Activated naive CD8-positive, alpha-beta T cell treated with anti-CD3 and anti-CD28 coated beads for 36 hours (primary cell): ENCODE results near the gene ZIC2. TPM values are rescaled to one million over a fixed set of nuclear protein-coding genes. Genes with fewer than 3 reads are reported as not detected.

Experiments
- DNase-seq: peaks from one replicate; pipeline ENCODE4 v3.0.0; 2021
- H3K27ac Mint-ChIP-seq: one replicate; pipeline ENCODE4 v1.8.0; 2022; ENCODE audit warnings: mild to moderate bottlenecking, moderate library complexity, mixed read lengths
- H3K27me3 Mint-ChIP-seq: one replicate; pipeline ENCODE4 v1.8.0; 2022; ENCODE audit warnings: mild to moderate bottlenecking, mixed read lengths
- H3K36me3 Mint-ChIP-seq: one replicate; pipeline ENCODE4 v1.8.0; 2021; ENCODE audit warnings: mild to moderate bottlenecking, mixed read lengths
- H3K4me1 Mint-ChIP-seq: one replicate; pipeline ENCODE4 v1.8.0; 2021; ENCODE audit warnings: mixed read lengths
- H3K4me3 Mint-ChIP-seq: one replicate; pipeline ENCODE4 v1.8.0; 2022; ENCODE audit warnings: mild to moderate bottlenecking, moderate library complexity, mixed read lengths
- H3K9me3 Mint-ChIP-seq: one replicate; pipeline ENCODE4 v1.8.0; 2022; ENCODE audit warnings: mixed read lengths
- total RNA-seq, 2 experiments: library from RNA; stranded (reverse); gene quantifications; one replicate each; pipeline ENCODE4 v1.2.3, GENCODE V29; 2021

The ZIC2 gene
- total RNA-seq, 2 experiments from 2014 or later = not detected

GRCh38 chr13:99976575-99976974 is 5.0 kb upstream of the ZIC2 start:
- H3K36me3 Mint-ChIP-seq = peaks cover 3% of the 10 kb centered on the region
- no peak for DNase-seq
- H3K27ac Mint-ChIP-seq = no peak overlapping the region
- peaks cover 84% of the 10 kb centered on the region for H3K27me3 Mint-ChIP-seq
- H3K4me1 Mint-ChIP-seq = peaks cover 9% of the 10 kb centered on the region
- peaks cover 29% of the 10 kb centered on the region for H3K9me3 Mint-ChIP-seq
- no peak overlapping the region for H3K4me3 Mint-ChIP-seq

GRCh38 chr13:99977334-99977911 is 4.2 kb upstream of the ZIC2 start:
- Mint-ChIP-seq H3K4me3 (no peak overlapping the region), H3K36me3 (peaks cover 3% of the 10 kb centered on the region), H3K9me3 (peaks cover 26% of the 10 kb centered on the region), H3K27ac (no peak overlapping the region), H3K4me1 (peaks cover 6% of the 10 kb centered on the region), H3K27me3 (peaks cover 76% of the 10 kb centered on the region)
- no peak for DNase-seq

- Mint-ChIP-seq H3K4me3 (no peak overlapping the region), H3K9me3 (peaks cover 24% of the 10 kb centered on the region), H3K27ac (no peak overlapping the region)
Observed at GRCh38 chr13:99977912-99978798, 3.4 kb upstream of the ZIC2 start.

GRCh38 chr13:99978799-99979452 is 2.7 kb upstream of the ZIC2 start:
- no peak overlapping the region for H3K4me3 Mint-ChIP-seq
- peaks cover 3% of the 10 kb centered on the region for H3K36me3 Mint-ChIP-seq
- H3K27ac Mint-ChIP-seq = no peak overlapping the region
- no peak for DNase-seq
- peaks cover 76% of the 10 kb centered on the region for H3K27me3 Mint-ChIP-seq
- peaks cover 16% of the 10 kb centered on the region for H3K9me3 Mint-ChIP-seq
- peaks cover 13% of the 10 kb centered on the region for H3K4me1 Mint-ChIP-seq

More at GRCh38 chr13:99977912-99978798, 3.4 kb upstream of the ZIC2 start:
- Mint-ChIP-seq H3K36me3 (peaks cover 3% of the 10 kb centered on the region), H3K27me3 (peaks cover 76% of the 10 kb centered on the region), H3K4me1 (peaks cover 7% of the 10 kb centered on the region)
- DNase-seq = no peak

- H3K4me3 Mint-ChIP-seq = no peak overlapping the region
- no peak for DNase-seq
- H3K27ac Mint-ChIP-seq = no peak overlapping the region
- H3K9me3 Mint-ChIP-seq = peaks cover 20% of the 10 kb centered on the region
- H3K36me3 Mint-ChIP-seq = peaks cover 3% of the 10 kb centered on the region
- peaks cover 17% of the 10 kb centered on the region for H3K4me1 Mint-ChIP-seq
- H3K27me3 Mint-ChIP-seq = peaks cover 76% of the 10 kb centered on the region
Observed at GRCh38 chr13:99979453-99980200, 2.0 kb upstream of the ZIC2 start.

- peak overlapping the region; percentile 40 for H3K4me3 Mint-ChIP-seq
- H3K36me3 Mint-ChIP-seq = no peaks in the 10 kb centered on the region
- H3K27ac Mint-ChIP-seq = no peak overlapping the region
- H3K9me3 Mint-ChIP-seq = peaks cover 17% of the 10 kb centered on the region
- peaks cover 73% of the 10 kb centered on the region for H3K27me3 Mint-ChIP-seq
- DNase-seq = peak; percentile 75
- H3K4me1 Mint-ChIP-seq = peaks cover 17% of the 10 kb centered on the region
Observed at GRCh38 chr13:99980201-99980823, 1.3 kb upstream of the ZIC2 start.

- peak; percentile 40 for DNase-seq
- Mint-ChIP-seq H3K4me1 (peaks cover 17% of the 10 kb centered on the region), H3K27ac (no peak overlapping the region)
Observed at GRCh38 chr13:99980824-99981734, 505 bp upstream of the ZIC2 start.

GRCh38 chr13:99982036-99982730 is 599 bp downstream of the ZIC2 start:
- Mint-ChIP-seq H3K27ac (no peak overlapping the region), H3K4me3 (no peak overlapping the region), H3K4me1 (peaks cover 19% of the 10 kb centered on the region), H3K9me3 (peaks cover 5% of the 10 kb centered on the region), H3K27me3 (peaks cover 72% of the 10 kb centered on the region), H3K36me3 (no peaks in the 10 kb centered on the region)
- no peak for DNase-seq

More at GRCh38 chr13:99980824-99981734, 505 bp upstream of the ZIC2 start:
- Mint-ChIP-seq H3K36me3 (no peaks in the 10 kb centered on the region), H3K27me3 (peaks cover 72% of the 10 kb centered on the region), H3K4me3 (peak overlapping the region; percentile 40), H3K9me3 (peaks cover 12% of the 10 kb centered on the region)

- Mint-ChIP-seq H3K4me3 (no peak overlapping the region), H3K27ac (peak overlapping the region; percentile 58), H3K4me1 (peaks cover 19% of the 10 kb centered on the region), H3K36me3 (no peaks in the 10 kb centered on the region), H3K9me3 (peaks cover 4% of the 10 kb centered on the region), H3K27me3 (peaks cover 72% of the 10 kb centered on the region)
- DNase-seq = no peak
Observed at GRCh38 chr13:99982731-99983498, 1.3 kb downstream of the ZIC2 start.

GRCh38 chr13:99983499-99984401 is 2.2 kb downstream of the ZIC2 start:
- H3K4me1 Mint-ChIP-seq = peaks cover 18% of the 10 kb centered on the region
- no peak overlapping the region for H3K4me3 Mint-ChIP-seq
- peaks cover 72% of the 10 kb centered on the region for H3K27me3 Mint-ChIP-seq
- DNase-seq = no peak
- no peaks in the 10 kb centered on the region for H3K36me3 Mint-ChIP-seq
- peak overlapping the region; percentile 58 for H3K27ac Mint-ChIP-seq
- peaks cover 4% of the 10 kb centered on the region for H3K9me3 Mint-ChIP-seq

- Mint-ChIP-seq H3K4me3 (no peak overlapping the region), H3K4me1 (peaks cover 22% of the 10 kb centered on the region), H3K9me3 (peaks cover 4% of the 10 kb centered on the region), H3K27me3 (peaks cover 73% of the 10 kb centered on the region), H3K36me3 (no peaks in the 10 kb centered on the region), H3K27ac (peak overlapping the region; percentile 58)
- DNase-seq = no peak
Observed at GRCh38 chr13:99984461-99985240, 3.1 kb downstream of the ZIC2 start.
